Gastroesophageal sphincter (tissue), 3 donors: ENCODE data around the gene KIAA1191.

Experiments used
- CTCF ChIP-seq, 4 experiments: fragments of 200-600 bp in 2 of 4; fragments of 450-650 bp in 2 of 4; sonication (generic) in 1 of 4; IDR thresholded peaks; one replicate each; pipeline ENCODE4 v1.5.1; 2017 to 2019; ENCODE audit warnings: antibody characterized with exemption in 4 of 4, mild to moderate bottlenecking in 2 of 4, moderate library complexity in 2 of 4
- POLR2A ChIP-seq, 2 donors: fragments of 450-650 bp; IDR thresholded peaks; one replicate each; pipeline ENCODE4 v1.6.1; 2017; ENCODE audit warnings: antibody characterized with exemption in 2 of 2, mild to moderate bottlenecking in 2 of 2, moderate library complexity in 1 of 2
- POLR2AphosphoS5 ChIP-seq: sonication (generic); formaldehyde crosslinking; IDR thresholded peaks from one replicate; pipeline ENCODE4 v1.6.1; 2017; ENCODE audit warnings: antibody characterized with exemption

GRCh38 chr5:176373100-176373818, 11.7 kb upstream of the KIAA1191 start:
- TF ChIP-seq CTCF (IDR thresholded peaks at IDR 0.05) (no peak), POLR2AphosphoS5 (no peak), POLR2A (IDR thresholded peaks at IDR 0.05) (no peak)
